Adrenal gland (tissue), 5 donors: ENCODE measurements around the gene ABT1.

Source experiments
- POLR2A ChIP-seq, 2 donors: fragments of 450-650 bp; IDR thresholded peaks; one replicate each; pipeline ENCODE4 v1.6.1; 2017; ENCODE audit warnings: antibody characterized with exemption in 2 of 2, mild to moderate bottlenecking in 2 of 2, moderate library complexity in 1 of 2
- TF ChIP-seq, protein P1 (sequence below), 6 experiments: fragments of 450-650 bp in 4 of 6; fragments of 200-600 bp in 2 of 6; sonication (generic) in 1 of 6; IDR thresholded peaks; 1 replicate in 5 of 6; 2 replicates in 1 of 6; pipeline versions ENCODE4 v1.5.1 to v1.8.0; 2016 to 2021; ENCODE audit warnings: antibody characterized with exemption in 6 of 6, mild to moderate bottlenecking in 2 of 6, moderate library complexity in 1 of 6
- donor health status: DM: no; HTN: no; CAD: no.

DNA sequence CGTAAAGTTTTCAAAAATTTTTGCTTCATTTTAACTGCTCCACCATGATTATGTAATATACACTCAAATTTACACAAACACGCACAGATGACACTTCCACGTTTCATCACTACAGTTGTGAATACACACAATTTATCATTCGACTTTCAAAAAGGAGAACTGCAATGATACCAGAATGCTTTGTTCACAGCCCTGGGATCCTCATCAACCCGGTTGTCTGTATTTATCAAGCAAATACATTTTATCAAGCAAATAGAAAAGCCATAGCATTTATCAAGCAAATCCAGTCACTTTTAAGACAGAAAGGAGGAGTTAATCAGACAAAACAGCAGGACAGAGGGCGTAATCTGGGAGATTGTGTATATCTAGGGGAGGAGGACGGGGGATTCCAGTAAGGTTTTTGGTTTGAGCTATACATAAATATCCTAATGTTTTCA, 20.3 kb upstream of the ABT1 start:
- TF ChIP-seq, protein P1, sequence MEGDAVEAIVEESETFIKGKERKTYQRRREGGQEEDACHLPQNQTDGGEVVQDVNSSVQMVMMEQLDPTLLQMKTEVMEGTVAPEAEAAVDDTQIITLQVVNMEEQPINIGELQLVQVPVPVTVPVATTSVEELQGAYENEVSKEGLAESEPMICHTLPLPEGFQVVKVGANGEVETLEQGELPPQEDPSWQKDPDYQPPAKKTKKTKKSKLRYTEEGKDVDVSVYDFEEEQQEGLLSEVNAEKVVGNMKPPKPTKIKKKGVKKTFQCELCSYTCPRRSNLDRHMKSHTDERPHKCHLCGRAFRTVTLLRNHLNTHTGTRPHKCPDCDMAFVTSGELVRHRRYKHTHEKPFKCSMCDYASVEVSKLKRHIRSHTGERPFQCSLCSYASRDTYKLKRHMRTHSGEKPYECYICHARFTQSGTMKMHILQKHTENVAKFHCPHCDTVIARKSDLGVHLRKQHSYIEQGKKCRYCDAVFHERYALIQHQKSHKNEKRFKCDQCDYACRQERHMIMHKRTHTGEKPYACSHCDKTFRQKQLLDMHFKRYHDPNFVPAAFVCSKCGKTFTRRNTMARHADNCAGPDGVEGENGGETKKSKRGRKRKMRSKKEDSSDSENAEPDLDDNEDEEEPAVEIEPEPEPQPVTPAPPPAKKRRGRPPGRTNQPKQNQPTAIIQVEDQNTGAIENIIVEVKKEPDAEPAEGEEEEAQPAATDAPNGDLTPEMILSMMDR (IDR thresholded peaks at IDR 0.05), result no peak
- no peak for TF ChIP-seq POLR2A (IDR thresholded peaks at IDR 0.05)
